MM.1S (cell line): ENCODE measurements around the gene PERCC1.

Source experiments
- DNase-seq: peaks from one replicate; pipeline ENCODE4 v3.0.0-alpha.2; 2015
- H2AFZ ChIP-seq: fragments of 300-600 bp; sonication (generic); 2 replicates; pipeline ENCODE4 v1.6.0; 2016; ENCODE audit warnings: antibody characterized with exemption, low read length
- H3F3A ChIP-seq: fragments of 300-600 bp; sonication (generic); 2 replicates; pipeline ENCODE4 v1.6.1; 2016; ENCODE audit warnings: mild to moderate bottlenecking, antibody characterized with exemption, low read length, moderate library complexity, mixed read lengths; ENCODE audit not compliant: insufficient read depth
- H3K27ac ChIP-seq: fragments of 300-600 bp; sonication (generic); 2 replicates; pipeline ENCODE4 v1.5.1; 2016; ENCODE audit warnings: mild to moderate bottlenecking, low read length
- H3K27me3 ChIP-seq: fragments of 300-600 bp; sonication (generic); replicated peaks from 2 replicates; pipeline ENCODE4 v1.6.0; 2016; ENCODE audit warnings: low read length; ENCODE audit not compliant: insufficient read depth
- H3K36me3 ChIP-seq: fragments of 300-600 bp; sonication (generic); replicated peaks from 2 replicates; pipeline ENCODE4 v1.6.1; 2016; ENCODE audit warnings: mild to moderate bottlenecking, low read length, mixed read lengths; ENCODE audit not compliant: insufficient read depth
- H3K4me1 ChIP-seq: fragments of 300-600 bp; sonication (generic); 2 replicates; pipeline ENCODE4 v1.6.1; 2016; ENCODE audit warnings: low read length, mixed read lengths
- H3K4me2 ChIP-seq: fragments of 300-600 bp; sonication (generic); 2 replicates; pipeline ENCODE4 v1.6.0; 2016; ENCODE audit warnings: low read depth, low read length
- H3K4me3 ChIP-seq: fragments of 300-600 bp; sonication (generic); 2 replicates; pipeline ENCODE4 v1.5.1; 2016; ENCODE audit warnings: low read length, mixed read lengths
- H3K79me2 ChIP-seq: fragments of 300-600 bp; sonication (generic); 2 replicates; pipeline ENCODE4 v1.6.1; 2016; ENCODE audit warnings: mixed run types, low read length, mixed read lengths
- H3K9ac ChIP-seq: fragments of 300-600 bp; sonication (generic); 2 replicates; pipeline ENCODE4 v1.6.1; 2016; ENCODE audit warnings: low read length, mixed read lengths
- H3K9me2 ChIP-seq: fragments of 300-600 bp; sonication (generic); replicated peaks from 2 replicates; pipeline ENCODE4 v1.6.1; 2016; ENCODE audit warnings: mild to moderate bottlenecking, low read length, mixed read lengths; ENCODE audit not compliant: insufficient read depth
- H3K9me3 ChIP-seq: fragments of 300-600 bp; sonication (generic); replicated peaks from 2 replicates; pipeline ENCODE4 v1.6.1; 2016; ENCODE audit warnings: mild to moderate bottlenecking, low read length, mixed read lengths; ENCODE audit not compliant: insufficient read depth
- H4K20me1 ChIP-seq: fragments of 300-600 bp; sonication (generic); 2 replicates; pipeline ENCODE4 v1.6.1; 2016; ENCODE audit warnings: mild to moderate bottlenecking, low read length, moderate library complexity, mixed read lengths; ENCODE audit not compliant: insufficient read depth
- CTCF ChIP-seq: fragments of 300-600 bp; sonication (generic); IDR thresholded peaks from 2 replicates; pipeline ENCODE4 v1.5.1; 2016; ENCODE audit warnings: antibody characterized with exemption, low read length, mixed read lengths
- EZH2 ChIP-seq: fragments of 300-600 bp; sonication (generic); optimal IDR thresholded peaks from 2 replicates; pipeline ENCODE3; 2017; ENCODE audit warnings: low read depth, mild to moderate bottlenecking, antibody characterized with exemption, low read length, mixed read lengths
- EZH2phosphoT487 ChIP-seq: fragments of 300-600 bp; sonication (generic); IDR thresholded peaks from 2 replicates; pipeline ENCODE4 v1.6.1; 2018; ENCODE audit warnings: antibody characterized with exemption, low read length

PERCC1 gene

GRCh38 chr16:1455190-1456171 is 24.6 kb downstream of the PERCC1 start:
- no peaks in the 10 kb centered on the region for H3K36me3 ChIP-seq
- no peak overlapping the region for H2AFZ ChIP-seq
- H3K4me2 ChIP-seq = no peak overlapping the region
- H3K9me2 ChIP-seq = no peaks in the 10 kb centered on the region
- no peak overlapping the region for H3K9ac ChIP-seq
- H4K20me1 ChIP-seq = no peaks in the 10 kb centered on the region
- no peak for TF ChIP-seq EZH2
- TF ChIP-seq EZH2phosphoT487 = no peak
- TF ChIP-seq CTCF = no peak
- no peak overlapping the region for H3K27ac ChIP-seq
- no peaks in the 10 kb centered on the region for H3K9me3 ChIP-seq
- no peaks in the 10 kb centered on the region for H3F3A ChIP-seq
- no peak for DNase-seq
- no peaks in the 10 kb centered on the region for H3K4me1 ChIP-seq
- no peak overlapping the region for H3K4me3 ChIP-seq
- no peaks in the 10 kb centered on the region for H3K27me3 ChIP-seq
- H3K79me2 ChIP-seq = no peaks in the 10 kb centered on the region

- Histone ChIP-seq H3K27me3 (no peaks in the 10 kb centered on the region), H3K27ac (no peak overlapping the region), H3K4me1 (no peaks in the 10 kb centered on the region), H3K4me3 (no peak overlapping the region), H3F3A (no peaks in the 10 kb centered on the region), H4K20me1 (no peaks in the 10 kb centered on the region), H3K9me3 (no peaks in the 10 kb centered on the region), H3K4me2 (no peak overlapping the region), H3K9ac (no peak overlapping the region), H3K9me2 (no peaks in the 10 kb centered on the region), H2AFZ (no peak overlapping the region), H3K79me2 (no peaks in the 10 kb centered on the region), H3K36me3 (no peaks in the 10 kb centered on the region)
- TF ChIP-seq EZH2 (no peak), EZH2phosphoT487 (no peak), CTCF (no peak)
- DNase-seq = no peak
These were observed 26.1 kb downstream of the PERCC1 start for GRCh38 chr16:1456951-1457350.

GRCh38 chr16:1457489-1458245 is 26.8 kb downstream of the PERCC1 start:
- DNase-seq = no peak
- H3K36me3 ChIP-seq = no peaks in the 10 kb centered on the region
- H3K4me3 ChIP-seq = no peak overlapping the region
- no peaks in the 10 kb centered on the region for H3K79me2 ChIP-seq
- no peaks in the 10 kb centered on the region for H3F3A ChIP-seq
- H3K27ac ChIP-seq = no peak overlapping the region
- H3K4me2 ChIP-seq = no peak overlapping the region
- H3K4me1 ChIP-seq = no peaks in the 10 kb centered on the region
- TF ChIP-seq EZH2 = no peak
- no peak for TF ChIP-seq CTCF
- TF ChIP-seq EZH2phosphoT487 = no peak
- H3K27me3 ChIP-seq = no peaks in the 10 kb centered on the region
- H3K9me3 ChIP-seq = no peaks in the 10 kb centered on the region
- no peak overlapping the region for H3K9ac ChIP-seq
- H2AFZ ChIP-seq = no peak overlapping the region
- H4K20me1 ChIP-seq = no peaks in the 10 kb centered on the region
- no peaks in the 10 kb centered on the region for H3K9me2 ChIP-seq
